ENCODE data around the gene LY9. TPM values are rescaled to one million over a fixed set of nuclear protein-coding genes. Genes with fewer than 3 reads are reported as not detected.
A peak's percentile ranks its signal among the peaks of the same experiment; 100 is the strongest.

LY9 gene
- polyA plus RNA-seq, 3 donors = 1.4 to 2.7 (median 1.7) TPM

GRCh38 chr1:160773093-160773492 lies 22.9 kb upstream of the LY9 start:
- Histone ChIP-seq H3K79me2 (ENCODE audit: insufficient read depth, low read length) (no peaks in the 10 kb centered on the region), H3K27ac (ENCODE audit: low read depth in 1 of 2, low read length in 2 of 2) (no peak overlapping the region), H3K9ac (ENCODE audit: insufficient read depth, low read length, poor library complexity, severe bottlenecking) (no peak overlapping the region), H3K36me3 (replicated peaks in 1 of 2; ENCODE audit: control insufficient read depth in 1 of 2, insufficient read depth in 2 of 2, low read length in 2 of 2) (no peaks in the 10 kb centered on the region), H3K9me3 (replicated peaks in 1 of 2; ENCODE audit: control insufficient read depth in 1 of 2, insufficient read depth in 1 of 2, low read length in 2 of 2) (no peaks in the 10 kb centered on the region), H3K4me3 (replicated peaks in 1 of 3; ENCODE audit: low read depth in 2 of 3, low read length in 3 of 3) (no peak overlapping the region), H2AFZ (ENCODE audit: insufficient read depth, low read depth, low read length, poor library complexity, severe bottlenecking) (no peak overlapping the region), H4K20me1 (ENCODE audit: insufficient read depth, low read length) (no peaks in the 10 kb centered on the region), H3K4me1 (ENCODE audit: control insufficient read depth in 1 of 2, insufficient read depth in 2 of 2, low read length in 2 of 2) (peaks cover 9 to 16% of the 10 kb centered on the region in 2 donors), H3K4me2 (replicated peaks; ENCODE audit: extremely low read depth, low read length, poor library complexity, severe bottlenecking) (no peak overlapping the region), H3K27me3 (ENCODE audit: control insufficient read depth in 2 of 2, insufficient read depth in 2 of 2, low read length in 2 of 2) (no peaks in the 10 kb centered on the region)
- peaks cover 0 to 2% (median 0%) of the 10 kb centered on the region in 3 donors for H3K27me3 Mint-ChIP-seq (ENCODE audit: low read depth in 3 of 3)
- no peak overlapping the region for H3K27ac Mint-ChIP-seq
- 100% methylated on average over 1 of the region's 3 CpGs for WGBS (ENCODE audit: insufficient coverage)
- peaks cover 13% of the 10 kb centered on the region for H3K4me1 Mint-ChIP-seq
- TF ChIP-seq CTCF (IDR thresholded peaks at IDR 0.05) = no peak
- intact Hi-C loops (cut with micrococcal nuclease) = no loop called here
- no peaks in the 10 kb centered on the region for H3K36me3 Mint-ChIP-seq
- no peak overlapping the region for H3K4me3 Mint-ChIP-seq
- no peak for DNase-seq
- no peaks in the 10 kb centered on the region for H3K9me3 Mint-ChIP-seq

GRCh38 chr1:160774886-160775719 lies 20.9 kb upstream of the LY9 start:
- Mint-ChIP-seq H3K4me3 (no peak overlapping the region), H3K27me3 (ENCODE audit: low read depth in 3 of 3) (peaks cover 0 to 2% (median 0%) of the 10 kb centered on the region in 3 donors), H3K36me3 (no peaks in the 10 kb centered on the region), H3K4me1 (peaks cover 13% of the 10 kb centered on the region), H3K9me3 (no peaks in the 10 kb centered on the region), H3K27ac (peak overlapping the region in 3 of 7 donors; percentile 15 to 43 (median 42))
- no peak overlapping the region for H3K27ac ChIP-seq (ENCODE audit: low read depth in 1 of 2, low read length in 2 of 2)
- H2AFZ ChIP-seq (ENCODE audit: insufficient read depth, low read depth, low read length, poor library complexity, severe bottlenecking) = no peak overlapping the region
- no peak for TF ChIP-seq CTCF (IDR thresholded peaks at IDR 0.05)
- intact Hi-C loops (cut with micrococcal nuclease) = loop anchor here in 1 of 2 donors (5.0 kb wide), 1 partner anchor 177 kb away; the partner anchor contains the start of gene ITLN2
- no peaks in the 10 kb centered on the region for H3K9me3 ChIP-seq (replicated peaks in 1 of 2; ENCODE audit: control insufficient read depth in 1 of 2, insufficient read depth in 1 of 2, low read length in 2 of 2)
- no peaks in the 10 kb centered on the region for H3K36me3 ChIP-seq (replicated peaks in 1 of 2; ENCODE audit: control insufficient read depth in 1 of 2, insufficient read depth in 2 of 2, low read length in 2 of 2)
- WGBS (ENCODE audit: insufficient coverage) = 94% methylated on average over 2 of the region's 2 CpGs
- H3K4me1 ChIP-seq (ENCODE audit: control insufficient read depth in 1 of 2, insufficient read depth in 2 of 2, low read length in 2 of 2) = peaks cover 7 to 10% of the 10 kb centered on the region in 2 donors
- no peak overlapping the region for H3K4me2 ChIP-seq (replicated peaks; ENCODE audit: extremely low read depth, low read length, poor library complexity, severe bottlenecking)
- no peaks in the 10 kb centered on the region for H3K27me3 ChIP-seq (ENCODE audit: control insufficient read depth in 2 of 2, insufficient read depth in 2 of 2, low read length in 2 of 2)
- DNase-seq = no peak
- no peaks in the 10 kb centered on the region for H4K20me1 ChIP-seq (ENCODE audit: insufficient read depth, low read length)
- no peak overlapping the region for H3K9ac ChIP-seq (ENCODE audit: insufficient read depth, low read length, poor library complexity, severe bottlenecking)
- no peak overlapping the region for H3K4me3 ChIP-seq (replicated peaks in 1 of 3; ENCODE audit: low read depth in 2 of 3, low read length in 3 of 3)
- no peaks in the 10 kb centered on the region for H3K79me2 ChIP-seq (ENCODE audit: insufficient read depth, low read length)

Data from CD14-positive monocyte (primary cell).